ENCODE measurements around the gene GLIPR1.
"Not testable (repeated sequence)": the region's sequence is repeated elsewhere in the genome, so short reads cannot be mapped to it uniquely, and the experiment has no call there.

GLIPR1 gene

DNA sequence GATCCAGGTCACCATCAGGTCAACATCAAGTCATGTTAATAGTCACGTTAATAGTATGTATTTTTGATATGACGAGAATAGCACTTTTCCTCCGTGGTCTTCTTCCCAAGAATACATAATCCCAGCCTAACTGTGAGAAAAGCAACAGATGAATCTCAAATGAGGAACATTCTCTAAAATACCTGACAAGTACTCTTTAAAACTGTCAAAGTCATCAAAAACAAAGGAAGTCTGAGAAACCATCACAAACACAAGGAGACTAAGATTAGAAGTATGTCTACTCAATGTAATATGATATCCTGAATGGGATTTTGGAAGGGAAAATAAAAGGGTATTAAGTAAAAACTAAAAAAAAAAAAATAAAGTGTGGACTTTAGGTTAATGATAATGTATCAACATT, 36.8 kb upstream of the GLIPR1 start:
- TF ChIP-seq, protein P1, sequence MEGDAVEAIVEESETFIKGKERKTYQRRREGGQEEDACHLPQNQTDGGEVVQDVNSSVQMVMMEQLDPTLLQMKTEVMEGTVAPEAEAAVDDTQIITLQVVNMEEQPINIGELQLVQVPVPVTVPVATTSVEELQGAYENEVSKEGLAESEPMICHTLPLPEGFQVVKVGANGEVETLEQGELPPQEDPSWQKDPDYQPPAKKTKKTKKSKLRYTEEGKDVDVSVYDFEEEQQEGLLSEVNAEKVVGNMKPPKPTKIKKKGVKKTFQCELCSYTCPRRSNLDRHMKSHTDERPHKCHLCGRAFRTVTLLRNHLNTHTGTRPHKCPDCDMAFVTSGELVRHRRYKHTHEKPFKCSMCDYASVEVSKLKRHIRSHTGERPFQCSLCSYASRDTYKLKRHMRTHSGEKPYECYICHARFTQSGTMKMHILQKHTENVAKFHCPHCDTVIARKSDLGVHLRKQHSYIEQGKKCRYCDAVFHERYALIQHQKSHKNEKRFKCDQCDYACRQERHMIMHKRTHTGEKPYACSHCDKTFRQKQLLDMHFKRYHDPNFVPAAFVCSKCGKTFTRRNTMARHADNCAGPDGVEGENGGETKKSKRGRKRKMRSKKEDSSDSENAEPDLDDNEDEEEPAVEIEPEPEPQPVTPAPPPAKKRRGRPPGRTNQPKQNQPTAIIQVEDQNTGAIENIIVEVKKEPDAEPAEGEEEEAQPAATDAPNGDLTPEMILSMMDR (IDR thresholded peaks at IDR 0.05; ENCODE audit: borderline replicate concordance, insufficient read depth, low read depth, low read length) = no peak
- no peak overlapping the region for H3K4me3 ChIP-seq (ENCODE audit: low read depth, low read length)

GRCh38 chr12:75444429-75445136, 36.0 kb upstream of the GLIPR1 start:
- no peak overlapping the region for H3K4me3 ChIP-seq (ENCODE audit: low read depth, low read length)
- TF ChIP-seq, protein P1 (IDR thresholded peaks at IDR 0.05; ENCODE audit: borderline replicate concordance, insufficient read depth, low read depth, low read length) = no peak

DNA sequence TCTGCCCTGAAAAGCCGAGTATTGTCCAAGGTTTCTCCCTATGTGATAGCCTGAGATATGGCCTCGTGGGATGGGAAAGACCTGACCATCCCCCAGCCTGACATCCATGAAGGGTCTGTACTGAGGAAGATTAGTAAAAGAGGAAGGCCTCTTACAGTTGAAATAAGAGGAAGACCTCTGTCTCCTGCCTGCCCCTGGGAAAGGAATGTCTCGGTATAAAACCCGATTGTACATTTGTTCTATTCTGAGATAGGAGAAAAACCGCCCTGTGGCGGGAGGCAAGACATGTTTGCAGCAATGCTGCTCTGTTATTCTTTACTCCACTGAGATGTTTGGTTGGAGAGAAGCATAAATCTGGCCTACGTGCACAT, 35.4 kb upstream of the GLIPR1 start:
- H3K4me3 ChIP-seq (ENCODE audit: low read depth, low read length) = not testable (repeated sequence)

- TF ChIP-seq, protein P1 (IDR thresholded peaks at IDR 0.05; ENCODE audit: borderline replicate concordance, insufficient read depth, low read depth, low read length) = no peak
- H3K4me3 ChIP-seq (ENCODE audit: low read depth, low read length) = no peak overlapping the region
Measured at GRCh38 chr12:75446857-75447256, 33.7 kb upstream of the GLIPR1 start.

DNA sequence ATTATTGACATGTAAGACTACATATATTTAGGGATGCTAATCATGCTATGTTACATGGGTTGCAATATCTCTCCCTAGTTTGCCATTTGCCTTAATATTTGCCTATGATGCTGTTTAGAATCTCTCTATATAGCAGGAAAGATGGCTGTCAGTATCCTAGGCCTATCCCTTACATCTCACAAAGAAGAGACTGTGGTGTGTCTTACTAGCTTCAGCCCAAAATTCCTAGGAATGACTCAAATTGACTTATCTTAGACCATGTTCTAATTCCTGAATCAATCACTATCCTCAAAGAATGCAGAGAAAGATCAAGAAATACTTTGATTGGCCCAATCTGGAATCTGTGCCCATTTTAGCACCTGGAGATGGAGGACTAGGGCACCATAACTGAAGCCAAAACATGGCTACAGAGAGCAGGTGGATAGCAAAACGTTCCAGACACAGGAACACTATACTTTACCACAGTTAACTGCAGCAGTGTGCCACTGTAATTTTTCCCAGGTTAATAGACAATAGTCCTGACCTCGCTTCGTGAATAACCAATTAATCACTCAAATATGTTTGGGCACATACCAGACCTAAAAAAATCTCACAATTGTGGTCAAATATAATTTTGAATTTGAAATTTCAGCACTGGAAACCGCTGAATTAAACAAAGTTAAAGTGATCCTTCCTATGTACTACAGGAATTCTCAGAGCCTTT, 32.7 kb upstream of the GLIPR1 start:
- H3K4me3 ChIP-seq (ENCODE audit: low read depth, low read length) = no peak overlapping the region
- TF ChIP-seq, protein P1 (IDR thresholded peaks at IDR 0.05; ENCODE audit: borderline replicate concordance, insufficient read depth, low read depth, low read length) = no peak

- H3K4me3 ChIP-seq (ENCODE audit: low read depth, low read length) = no peak overlapping the region
- TF ChIP-seq, protein P1 (IDR thresholded peaks at IDR 0.05; ENCODE audit: borderline replicate concordance, insufficient read depth, low read depth, low read length) = no peak
Measured at GRCh38 chr12:75452675-75453330, 27.8 kb upstream of the GLIPR1 start.

- H3K4me3 ChIP-seq (ENCODE audit: low read depth, low read length) = no peak overlapping the region
- TF ChIP-seq, protein P1 (IDR thresholded peaks at IDR 0.05; ENCODE audit: borderline replicate concordance, insufficient read depth, low read depth, low read length) = no peak
Measured at GRCh38 chr12:75455839-75456238, 24.7 kb upstream of the GLIPR1 start.

Data from GM12875 (cell line).